HepG2 (cell line): Measurements from ENCODE around the gene ZNF554. TPM values are rescaled to one million over a fixed set of nuclear protein-coding genes. Genes with fewer than 3 reads are reported as not detected.

Experiments
- ATAC-seq: fragments of 200-7000 bp; cut with Tn5 transposase; 3 replicates; pipeline ENCODE4 v1.9.1; 2020; ENCODE audit warnings: mild to moderate bottlenecking, moderate library complexity
- BruUV-seq: library from RNA; stranded (reverse); fragments of 400-500 nt; replicated peaks from 2 replicates; lab custom pipeline; 2021; lab: Mats Ljungman, UMichigan
- CTCF ChIA-PET: fragments of 300-600 bp; formaldehyde crosslinking; extraction: SDS; loops from one replicate; lab custom pipeline; 2021; ENCODE audit warnings: low total read pairs, inconsistent platforms, low intra/inter-chr PET ratio; lab: Yijun Ruan, JAX
- POLR2A ChIA-PET: fragments of 350-600 bp; sonication (Branson Sonifier 250); formaldehyde crosslinking; loops from one replicate; lab custom pipeline; 2020; ENCODE audit warnings: antibody characterized with exemption, inconsistent platforms; lab: Yijun Ruan, JAX
- DNase-seq: peaks from one replicate; pipeline ENCODE4 v3.0.0-alpha.2; 2015; ENCODE audit warnings: low spot score
- FAIRE-seq: peaks from 3 replicates; lab custom pipeline; 2011; peaks lifted over from hg19 to GRCh38; lab: Jason Lieb, UNC
- H2AFZ ChIP-seq: one replicate; pipeline ENCODE4 v1.6.1; 2011; ENCODE audit warnings: low read length, inconsistent platforms
- H3K27ac ChIP-seq: fragments of 300-600 bp; 3 replicates; pipeline ENCODE4 v1.8.0; 2011; ENCODE audit warnings: mixed run types, mild to moderate bottlenecking, mixed read lengths, low read length, inconsistent platforms; ENCODE audit not compliant: insufficient read depth; ENCODE audit errors: extremely low read length
- H3K27me3 ChIP-seq, 2 experiments: fragments of 200-600 bp in 1 of 2; 2 replicates in 1 of 2; 3 replicates in 1 of 2; pipeline versions ENCODE4 v1.6.0 to v1.8.0; 2011; ENCODE audit warnings: low read length in 2 of 2, mild to moderate bottlenecking in 2 of 2, moderate library complexity in 2 of 2, inconsistent platforms in 1 of 2; ENCODE audit not compliant: insufficient read depth in 2 of 2, control insufficient read depth in 1 of 2
- H3K36me3 ChIP-seq, 2 experiments: fragments of 200-600 bp in 1 of 2; replicated peaks in 1 of 2; 2 replicates in 1 of 2; 3 replicates in 1 of 2; pipeline versions ENCODE4 v1.5.1 to v1.8.0; 2011; ENCODE audit warnings: low read length in 2 of 2, inconsistent platforms in 1 of 2; ENCODE audit not compliant: insufficient read depth in 2 of 2, control insufficient read depth in 1 of 2
- H3K4me1 ChIP-seq: 2 replicates; pipeline ENCODE4 v1.5.1; 2012; ENCODE audit warnings: low read length, inconsistent platforms; ENCODE audit not compliant: insufficient read depth
- H3K4me2 ChIP-seq: 2 replicates; pipeline ENCODE4 v1.6.0; 2011; ENCODE audit warnings: low read depth, low read length, inconsistent platforms
- H3K4me3 ChIP-seq, 3 experiments: fragments of 200-600 bp in 1 of 3; sonication (generic), shearing (Covaris generic) in 1 of 3; replicated peaks in 1 of 3; 2 replicates each; pipeline ENCODE4 v1.5.1; 2011 to 2016; ENCODE audit warnings: low read length in 3 of 3, inconsistent platforms in 2 of 3, low read depth in 2 of 3, mild to moderate bottlenecking in 2 of 3, control low read depth in 1 of 3, mixed read lengths in 1 of 3; ENCODE audit not compliant: insufficient read depth in 1 of 3
- H3K79me2 ChIP-seq: one replicate; pipeline ENCODE4 v1.6.1; 2011; ENCODE audit warnings: low read length, inconsistent platforms; ENCODE audit not compliant: insufficient read depth
- H3K9ac ChIP-seq: 2 replicates; pipeline ENCODE4 v1.6.0; 2011; ENCODE audit warnings: mild to moderate bottlenecking, low read depth, low read length, inconsistent platforms; ENCODE audit not compliant: insufficient read depth
- H3K9me3 ChIP-seq: 2 replicates; pipeline ENCODE4 v1.5.1; 2012; ENCODE audit warnings: mild to moderate bottlenecking, low read length
- H4K20me1 ChIP-seq: 2 replicates; pipeline ENCODE4 v1.6.0; 2011; ENCODE audit warnings: inconsistent platforms, mild to moderate bottlenecking, low read length, moderate library complexity; ENCODE audit not compliant: insufficient read depth
- AGO2 ChIP-seq: fragments of 200-400 bp; formaldehyde crosslinking; optimal IDR thresholded peaks from 2 replicates; pipeline ENCODE3; 2017; ENCODE audit warnings: mild to moderate bottlenecking, low read depth, low read length, moderate library complexity
- RBFOX2 ChIP-seq: fragments of 200-400 bp; formaldehyde crosslinking; IDR thresholded peaks from 2 replicates; pipeline ENCODE4 v1.6.1; 2017; ENCODE audit warnings: low read depth, mild to moderate bottlenecking, low read length
- ZNF256 ChIP-seq: sonication (generic); formaldehyde crosslinking; conservative IDR thresholded peaks from 2 replicates; pipeline ENCODE4 v1.4.0; 2020; ENCODE audit warnings: missing genetic modification reagents
- ZNF709 ChIP-seq: sonication (generic); formaldehyde crosslinking; IDR thresholded peaks from 2 replicates; pipeline ENCODE4 v1.5.0; 2020; ENCODE audit warnings: mild to moderate bottlenecking, missing genetic modification reagents
- WGBS: methylation state at CpG from one replicate; pipeline ENCODE4 v1.1.6; 2017; ENCODE audit warnings: low lambda C conversion rate; 5-methylcytosine and 5-hydroxymethylcytosine counted together
- in situ Hi-C: cut with HindIII; loops from 2 replicates; pipeline ENCODE4 v1.10.0; 2017; ENCODE audit warnings: low pct_unique_long_range_greater_than_20kb; ENCODE audit not compliant: extremely low pct_ligation_motif_present
- intact Hi-C: fragments of 100-400 bp; cut with micrococcal nuclease; formaldehyde crosslinking; loops from one replicate; pipeline ENCODE4 v1.10.0; 2022; ENCODE audit not compliant: unreplicated experiment
- polyA plus RNA-seq, 8 experiments: library from polyadenylated mRNA; depleted of rRNA in 3 of 8; stranded (reverse) in 7 of 8; unstranded in 1 of 8; fragments of >200 nt; fragmentation: Illumina TruSeq in 4 of 8; extraction: Trizol in 4 of 8; gene quantifications; 2 replicates each; pipeline versions ENCODE4 v1.2.1 to v1.2.3, GENCODE V29; 2011 to 2016; ENCODE audit warnings: low read depth in 4 of 8, missing spikeins in 1 of 8, mixed read lengths in 1 of 8; ENCODE audit not compliant: insufficient read depth in 1 of 8
- total RNA-seq, 5 experiments: library from RNA; depleted of rRNA; stranded (reverse); fragments of >200 nt; fragmentation: Illumina TruSeq; extraction: Trizol; gene quantifications; 2 replicates each; pipeline ENCODE4 v1.2.3, GENCODE V29; 2016; ENCODE audit warnings: low read depth in 1 of 5
- TF ChIP-seq, protein P1 (sequence below): sonication (generic); formaldehyde crosslinking; IDR thresholded peaks from 2 replicates; pipeline ENCODE4 v1.4.0; 2020; ENCODE audit warnings: missing genetic modification reagents

ZNF554 gene
- total and polyA plus RNA-seq, 2 of the 13 experiments (the other 11 are each of a cell fraction or from before 2014, with no cell fraction given), result 2.2 to 2.7 TPM

DNA sequence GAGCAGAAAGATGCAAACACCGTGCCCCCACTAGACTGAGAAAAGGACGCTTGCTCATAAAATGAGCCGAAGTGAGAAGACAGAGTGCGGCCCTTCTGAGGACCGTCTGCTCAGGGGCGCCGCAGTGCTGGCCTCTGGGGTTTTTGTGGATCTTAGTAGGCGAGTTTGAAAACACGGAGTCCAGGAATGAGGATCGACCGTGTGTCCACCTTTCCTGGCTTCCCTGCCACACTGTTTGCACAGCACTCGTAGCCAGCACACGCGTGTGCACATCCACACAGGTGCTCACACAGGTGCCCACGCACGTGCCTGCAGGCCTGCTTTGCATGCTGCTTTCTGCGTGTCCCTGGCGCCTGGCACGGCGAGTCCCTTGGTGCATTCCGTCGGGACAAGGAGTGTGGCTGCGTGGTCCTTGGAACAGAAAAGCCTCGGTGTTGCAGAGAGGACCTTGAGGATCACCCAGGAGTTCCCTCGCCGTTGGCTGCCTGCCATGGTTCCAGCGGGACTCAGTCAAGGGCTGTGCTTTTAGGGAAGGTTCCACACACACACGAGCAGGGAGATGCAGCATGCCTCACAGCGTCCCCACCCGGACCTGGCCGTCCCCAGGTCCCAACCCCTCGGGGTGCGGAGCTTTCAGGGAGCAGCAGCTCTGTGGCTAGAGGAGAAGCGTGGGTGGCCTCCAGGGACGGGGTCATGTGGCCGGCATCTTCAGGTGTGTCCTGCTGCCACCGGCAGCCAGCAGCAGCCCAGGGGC lies 10.1 kb upstream of the ZNF554 start:
- BruUV-seq, result no TSS peak
- Histone ChIP-seq H3K9me3 (no peaks in the 10 kb centered on the region), H3K79me2 (no peaks in the 10 kb centered on the region), H3K9ac (no peak overlapping the region), H2AFZ (no peak overlapping the region), H3K4me1 (peaks cover 18% of the 10 kb centered on the region), H3K4me3 (no peak overlapping the region), H3K27ac (no peak overlapping the region), H3K4me2 (no peak overlapping the region), H3K36me3 (peaks cover 17 to 52% of the 10 kb centered on the region in 2 experiments; a peak in 4 of 5 replicates), H3K27me3 (no peaks in the 10 kb centered on the region)
- FAIRE-seq (no peak), DNase-seq (no peak), ATAC-seq (no peak)
- ChIA-PET CTCF (no interaction called here), POLR2A (interaction anchor here (2.2 to 2.5 kb wide), 2 partner anchors 21 to 57 kb away, joined by 6 to 18 read pairs; partner anchors contain the start of gene ZNF556)
- in situ Hi-C loops (loop anchor here (10.0 kb wide), 1 partner anchor 65 kb away; no protein-coding TSS in a partner anchor), intact Hi-C loops (no loop called here)
- TF ChIP-seq RBFOX2 (0 out of 2 replicates have a peak, but pooled peaks have one; percentile 2), ZNF256 (CRISPR knock-in tag) (no peak), AGO2 (peak; percentile 21), ZNF709 (no peak)
- TF ChIP-seq, protein P1, sequence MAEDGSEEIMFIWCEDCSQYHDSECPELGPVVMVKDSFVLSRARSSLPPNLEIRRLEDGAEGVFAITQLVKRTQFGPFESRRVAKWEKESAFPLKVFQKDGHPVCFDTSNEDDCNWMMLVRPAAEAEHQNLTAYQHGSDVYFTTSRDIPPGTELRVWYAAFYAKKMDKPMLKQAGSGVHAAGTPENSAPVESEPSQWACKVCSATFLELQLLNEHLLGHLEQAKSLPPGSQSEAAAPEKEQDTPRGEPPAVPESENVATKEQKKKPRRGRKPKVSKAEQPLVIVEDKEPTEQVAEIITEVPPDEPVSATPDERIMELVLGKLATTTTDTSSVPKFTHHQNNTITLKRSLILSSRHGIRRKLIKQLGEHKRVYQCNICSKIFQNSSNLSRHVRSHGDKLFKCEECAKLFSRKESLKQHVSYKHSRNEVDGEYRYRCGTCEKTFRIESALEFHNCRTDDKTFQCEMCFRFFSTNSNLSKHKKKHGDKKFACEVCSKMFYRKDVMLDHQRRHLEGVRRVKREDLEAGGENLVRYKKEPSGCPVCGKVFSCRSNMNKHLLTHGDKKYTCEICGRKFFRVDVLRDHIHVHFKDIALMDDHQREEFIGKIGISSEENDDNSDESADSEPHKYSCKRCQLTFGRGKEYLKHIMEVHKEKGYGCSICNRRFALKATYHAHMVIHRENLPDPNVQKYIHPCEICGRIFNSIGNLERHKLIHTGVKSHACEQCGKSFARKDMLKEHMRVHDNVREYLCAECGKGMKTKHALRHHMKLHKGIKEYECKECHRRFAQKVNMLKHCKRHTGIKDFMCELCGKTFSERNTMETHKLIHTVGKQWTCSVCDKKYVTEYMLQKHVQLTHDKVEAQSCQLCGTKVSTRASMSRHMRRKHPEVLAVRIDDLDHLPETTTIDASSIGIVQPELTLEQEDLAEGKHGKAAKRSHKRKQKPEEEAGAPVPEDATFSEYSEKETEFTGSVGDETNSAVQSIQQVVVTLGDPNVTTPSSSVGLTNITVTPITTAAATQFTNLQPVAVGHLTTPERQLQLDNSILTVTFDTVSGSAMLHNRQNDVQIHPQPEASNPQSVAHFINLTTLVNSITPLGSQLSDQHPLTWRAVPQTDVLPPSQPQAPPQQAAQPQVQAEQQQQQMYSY (CRISPR knock-in tag), result peak; percentile 43; the same call in 1 of the 2 replicates
- TF ChIP-seq, all 625 proteins: peak for 3
- H4K20me1 ChIP-seq, result no peaks in the 10 kb centered on the region
- WGBS, result 95% methylated on average over 13 of the region's 37 CpGs
